ENCODE measurements around the gene ACTMAP. TPM values are rescaled to one million over a fixed set of nuclear protein-coding genes. Genes with fewer than 3 reads are reported as not detected.
"Not testable (repeated sequence)": the region's sequence is repeated elsewhere in the genome, so short reads cannot be mapped to it uniquely, and the experiment has no call there.

ACTMAP gene
- total RNA-seq, 2 experiments from 2014 or later = 3.9 to 5.7 TPM

GRCh38 chr19:40786060-40787037 lies 36.1 kb upstream of the ACTMAP start:
- ChIA-PET POLR2A (interaction anchor here (1.0 to 2.5 kb wide), 2 partner anchors 8 to 12 kb away, joined by 4 to 15 read pairs; partner anchors contain the start of gene RAB4B), CTCF (no interaction called here)
- no peaks in the 10 kb centered on the region for H3K27me3 ChIP-seq (ENCODE audit: control insufficient read depth in 1 of 2, insufficient read depth in 2 of 2, low read length in 2 of 2)
- H3K27ac ChIP-seq (ENCODE audit: low read depth in 1 of 2, low read length in 2 of 2) = no peak overlapping the region
- ATAC-seq (ENCODE audit: poor library complexity) = no peak
- peaks cover 25% of the 10 kb centered on the region for H3K36me3 ChIP-seq (ENCODE audit: insufficient read depth, low read length)
- Mint-ChIP-seq H3K36me3 (ENCODE audit: low read depth) (peaks cover 46% of the 10 kb centered on the region), H3K4me1 (ENCODE audit: low read depth) (no peaks in the 10 kb centered on the region), H3K9me3 (no peaks in the 10 kb centered on the region), H3K27me3 (no peaks in the 10 kb centered on the region), H3K27ac (no peak overlapping the region), H3K4me3 (no peak overlapping the region)
- H3K9me3 ChIP-seq (ENCODE audit: control insufficient read depth in 1 of 2, insufficient read depth in 1 of 2, low read length in 2 of 2) = no peaks in the 10 kb centered on the region
- intact Hi-C loops (cut with DNase I, micrococcal nuclease) = no loop called here
- H3K4me1 ChIP-seq (ENCODE audit: insufficient read depth, low read length) = no peaks in the 10 kb centered on the region
- H3K4me3 ChIP-seq (ENCODE audit: low read length) = no peak overlapping the region
- no peak for DNase-seq
- no peak for TF ChIP-seq CTCF (IDR thresholded peaks at IDR 0.05)

- intact Hi-C loops (cut with DNase I, micrococcal nuclease) = no loop called here
- TF ChIP-seq CTCF (IDR thresholded peaks at IDR 0.05) = no peak
- H3K9me3 Mint-ChIP-seq = no peaks in the 10 kb centered on the region
- H3K36me3 Mint-ChIP-seq (ENCODE audit: low read depth) = peaks cover 46% of the 10 kb centered on the region
- peaks cover 24% of the 10 kb centered on the region for H3K36me3 ChIP-seq (ENCODE audit: insufficient read depth, low read length)
- no peaks in the 10 kb centered on the region for H3K27me3 ChIP-seq (ENCODE audit: control insufficient read depth in 1 of 2, insufficient read depth in 2 of 2, low read length in 2 of 2)
- H3K4me3 Mint-ChIP-seq = no peak overlapping the region
- no peak overlapping the region for H3K4me3 ChIP-seq (ENCODE audit: low read length)
- ATAC-seq (ENCODE audit: poor library complexity) (no peak), DNase-seq (no peak)
- no peak overlapping the region for H3K27ac Mint-ChIP-seq
- H3K9me3 ChIP-seq (ENCODE audit: control insufficient read depth in 1 of 2, insufficient read depth in 1 of 2, low read length in 2 of 2) = no peaks in the 10 kb centered on the region
- POLR2A ChIA-PET = no interaction called here
- no peaks in the 10 kb centered on the region for H3K4me1 ChIP-seq (ENCODE audit: insufficient read depth, low read length)
- CTCF ChIA-PET = no interaction called here
- peaks cover under 1% of the 10 kb centered on the region for H3K4me1 Mint-ChIP-seq (ENCODE audit: low read depth)
- H3K27ac ChIP-seq (ENCODE audit: low read depth in 1 of 2, low read length in 2 of 2) = no peak overlapping the region
- H3K27me3 Mint-ChIP-seq = no peaks in the 10 kb centered on the region
These were observed 35.2 kb upstream of the ACTMAP start for GRCh38 chr19:40785526-40785925.

GRCh38 chr19:40784146-40784545 lies 33.9 kb upstream of the ACTMAP start:
- H3K27ac ChIP-seq (ENCODE audit: low read depth in 1 of 2, low read length in 2 of 2); H3K27me3 Mint-ChIP-seq; H3K27ac Mint-ChIP-seq; H3K9me3 Mint-ChIP-seq; H3K27me3 ChIP-seq (ENCODE audit: control insufficient read depth in 1 of 2, insufficient read depth in 2 of 2, low read length in 2 of 2); CTCF ChIA-PET; ATAC-seq (ENCODE audit: poor library complexity); H3K9me3 ChIP-seq (ENCODE audit: control insufficient read depth in 1 of 2, insufficient read depth in 1 of 2, low read length in 2 of 2); POLR2A ChIA-PET; intact Hi-C loops (cut with DNase I, micrococcal nuclease); H3K4me3 Mint-ChIP-seq; H3K4me3 ChIP-seq (ENCODE audit: low read length); H3K4me1 ChIP-seq (ENCODE audit: insufficient read depth, low read length); DNase-seq: not testable (repeated sequence)
- Mint-ChIP-seq H3K36me3 (ENCODE audit: low read depth) (peaks cover 38% of the 10 kb centered on the region), H3K4me1 (ENCODE audit: low read depth) (peaks cover 11% of the 10 kb centered on the region)
- peaks cover 19% of the 10 kb centered on the region for H3K36me3 ChIP-seq (ENCODE audit: insufficient read depth, low read length)
